A549 treated with AZD9567 at 1 μM for 4 hours (cell line): ENCODE measurements around the gene RAB12. TPM values are rescaled to one million over a fixed set of nuclear protein-coding genes. Genes with fewer than 3 reads are reported as not detected.

Source experiments
- total RNA-seq: library from RNA; stranded (reverse); fragments of 200-300 nt; extraction: Qiagen RNA extraction; gene quantifications from 5 replicates; pipeline ENCODE4 v1.2.3, GENCODE V29; 2022; ENCODE audit not compliant: insufficient read depth

RAB12 gene, protein sequence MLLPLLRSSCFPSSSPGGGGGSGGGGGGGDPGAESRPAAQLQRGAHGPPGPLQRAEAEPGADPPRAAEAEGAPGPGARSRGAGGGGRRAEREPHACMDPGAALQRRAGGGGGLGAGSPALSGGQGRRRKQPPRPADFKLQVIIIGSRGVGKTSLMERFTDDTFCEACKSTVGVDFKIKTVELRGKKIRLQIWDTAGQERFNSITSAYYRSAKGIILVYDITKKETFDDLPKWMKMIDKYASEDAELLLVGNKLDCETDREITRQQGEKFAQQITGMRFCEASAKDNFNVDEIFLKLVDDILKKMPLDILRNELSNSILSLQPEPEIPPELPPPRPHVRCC
- 21.3 to 37.7 TPM (median 27.9 TPM) in 5 replicates for total RNA-seq

DNA sequence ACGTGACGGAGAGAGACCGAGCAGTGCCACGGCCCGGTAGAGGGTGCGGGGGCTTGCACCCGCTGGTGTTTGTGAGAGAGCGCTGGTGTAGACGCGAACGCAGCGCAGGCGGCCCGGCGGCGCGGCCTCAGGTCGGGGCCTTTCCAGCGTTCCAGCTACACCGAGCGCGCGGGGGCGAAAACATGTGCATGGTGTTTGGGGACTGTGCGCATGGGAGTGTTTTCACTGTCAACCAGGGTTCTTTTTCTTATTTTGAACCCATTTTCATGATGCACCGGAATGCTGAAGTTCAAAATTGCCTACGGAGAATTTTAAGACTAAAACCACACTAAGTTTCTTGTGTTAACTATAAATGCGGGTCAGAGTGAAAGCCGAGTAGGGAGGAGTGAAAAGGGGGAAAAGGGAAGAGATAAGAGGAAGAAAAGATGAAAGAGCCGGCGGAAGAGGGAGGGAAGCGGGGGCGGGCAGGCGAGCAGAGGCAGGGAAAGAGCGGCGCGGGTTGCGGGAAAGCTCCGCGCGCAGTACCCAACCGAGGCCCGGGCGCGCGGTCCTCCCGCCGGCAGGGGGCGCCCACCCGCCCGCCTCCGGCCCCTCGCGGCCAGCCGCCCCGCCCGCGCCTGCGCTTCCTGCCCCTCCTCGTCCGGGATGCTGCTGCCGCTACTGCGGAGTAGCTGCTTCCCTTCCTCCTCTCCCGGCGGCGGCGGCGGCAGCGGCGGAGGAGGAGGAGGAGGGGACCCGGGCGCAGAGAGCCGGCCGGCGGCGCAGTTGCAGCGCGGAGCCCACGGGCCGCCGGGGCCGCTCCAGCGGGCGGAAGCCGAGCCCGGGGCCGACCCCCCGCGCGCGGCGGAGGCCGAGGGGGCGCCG lies at the start of gene RAB12:
Gene RAB12, plus strand, starts transcription at position 643 of the 864 bp plus-strand sequence. Its CDS starts 3 bp downstream, at position 646.

Other genes with a start within 250 kb of the RAB12 start
- 38.5 to 65.5 TPM (median 60.3 TPM) in 5 replicates for gene MTCL1, start 96.1 kb downstream of the RAB12 start, total RNA-seq